ENCODE data around the gene RDH16.

- no peak for TF ChIP-seq JUNB (IDR thresholded peaks at IDR 0.05; ENCODE audit: unreplicated experiment)
- TF ChIP-seq POLR2AphosphoS5 (IDR thresholded peaks at IDR 0.05; ENCODE audit: low read depth) = no peak
- TF ChIP-seq CTCF (conservative IDR thresholded peaks at IDR 0.05; ENCODE audit: low read depth in 2 of 2) = no peak
- no peak for TF ChIP-seq STAT1 (IDR thresholded peaks at IDR 0.05; ENCODE audit: unreplicated experiment)
- no peak for TF ChIP-seq EZH2 (IDR thresholded peaks at IDR 0.05; ENCODE audit: low read depth, unreplicated experiment)
- TF ChIP-seq REST (IDR thresholded peaks at IDR 0.05; ENCODE audit: unreplicated experiment) = no peak
- no peak for TF ChIP-seq EZH2phosphoT487 (IDR thresholded peaks at IDR 0.05; ENCODE audit: unreplicated experiment)
- no peak for TF ChIP-seq ETS1 (IDR thresholded peaks at IDR 0.05)
- no peak for TF ChIP-seq CREB1 (CRISPR knock-in tag; IDR thresholded peaks at IDR 0.05; ENCODE audit: low read depth)
- no peak for TF ChIP-seq ZNF462 (CRISPR knock-in tag; IDR thresholded peaks at IDR 0.05)
Measured at GRCh38 chr12:56921346-56921745, 36.1 kb downstream of the RDH16 start.

Data from GM23338 (cell line).